ENCODE results near the gene RAD18.

Gene RAD18

DNA sequence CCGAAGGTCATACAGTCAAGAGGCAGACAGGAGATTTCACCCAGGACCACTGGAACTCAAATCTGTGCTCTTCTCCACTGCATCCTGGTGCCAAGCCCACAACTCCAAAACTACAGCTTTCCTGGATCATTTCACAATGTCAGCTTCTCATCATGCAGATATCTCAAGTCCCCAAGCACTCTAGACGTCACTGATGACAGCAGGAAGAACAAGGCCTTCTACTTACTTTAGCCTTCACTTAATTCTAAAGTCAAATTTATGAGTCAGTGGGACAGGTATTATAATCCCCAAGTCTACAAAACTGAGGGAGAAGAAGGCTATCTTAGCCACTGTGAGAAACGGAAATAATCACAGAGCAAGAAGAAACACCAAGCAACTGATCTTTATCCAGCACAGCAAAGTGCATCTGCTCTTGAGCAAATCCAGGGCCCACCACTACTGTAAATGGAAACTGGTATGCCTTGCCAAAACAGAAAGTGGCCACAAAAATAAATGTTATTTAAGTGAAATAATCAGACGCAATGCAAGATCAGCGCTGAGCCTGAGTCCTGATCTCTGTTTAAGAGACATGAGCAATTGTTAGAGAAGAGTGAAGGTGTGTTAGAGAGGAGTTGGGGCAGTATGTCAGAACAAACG lies 928 bp downstream of the RAD18 start:
- peak; percentile 6 for DNase-seq

DNA sequence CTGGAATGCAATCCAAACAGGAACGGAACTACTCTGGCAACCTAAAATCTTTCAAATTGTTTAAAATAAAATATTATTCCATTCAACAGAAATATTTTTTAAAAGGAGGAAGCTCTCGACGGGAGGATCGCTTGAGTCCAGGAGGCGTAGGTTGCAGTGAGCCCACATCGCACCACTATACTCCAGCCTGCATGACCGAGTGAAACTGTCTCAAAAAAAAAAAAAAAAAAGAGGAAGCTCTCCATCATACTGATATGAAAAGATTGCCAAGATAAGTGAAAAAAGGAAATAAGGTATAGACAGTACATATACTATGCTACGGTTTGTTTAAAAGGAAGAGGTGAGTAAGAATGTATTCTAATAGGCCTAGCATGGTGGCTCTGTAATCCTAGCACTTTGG lies 3.6 kb downstream of the RAD18 start:
- no peak for DNase-seq

- no peak for DNase-seq
Observed at GRCh38 chr3:8954938-8955763, 8.1 kb downstream of the RAD18 start.

GRCh38 chr3:8953313-8953712 lies 10.0 kb downstream of the RAD18 start:
- no peak for DNase-seq

GRCh38 chr3:8952130-8952529 lies 11.1 kb downstream of the RAD18 start:
- no peak for DNase-seq

- no peak for DNase-seq
Observed at GRCh38 chr3:8945890-8946600, 17.2 kb downstream of the RAD18 start.

DNA sequence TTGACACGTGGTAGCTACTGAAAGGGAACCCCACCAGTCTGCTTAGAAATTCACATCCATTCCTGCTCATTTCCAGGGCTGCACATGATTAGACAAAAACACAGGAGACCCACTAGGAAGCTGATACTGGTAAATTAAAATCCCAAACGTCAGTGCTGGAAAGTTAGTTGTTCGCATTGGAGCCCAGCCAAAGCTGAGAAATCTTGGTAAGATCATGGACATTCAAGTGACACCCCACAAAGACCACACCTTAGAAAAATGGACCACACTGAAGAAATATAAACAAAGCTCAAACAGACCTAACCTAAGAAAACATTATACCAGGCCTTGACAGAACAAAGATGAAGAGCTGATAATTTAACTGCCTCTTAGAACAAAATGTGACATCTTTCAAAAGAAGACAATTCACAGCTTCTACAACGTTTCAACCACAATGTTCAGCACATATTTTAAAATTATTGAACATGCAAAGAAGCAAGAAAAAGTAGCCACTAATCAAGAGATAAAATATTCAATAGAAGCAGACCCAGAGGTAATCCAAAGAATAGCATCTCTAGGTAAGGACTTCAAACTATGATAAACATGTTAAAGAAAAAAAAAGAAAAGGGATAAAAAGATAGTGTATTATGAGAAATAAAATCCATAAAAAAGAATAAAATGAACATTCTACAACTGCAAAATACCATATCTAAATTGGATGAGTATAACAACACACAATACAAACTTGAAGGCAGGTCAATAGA lies 20.4 kb downstream of the RAD18 start:
- no peak for DNase-seq

DNA sequence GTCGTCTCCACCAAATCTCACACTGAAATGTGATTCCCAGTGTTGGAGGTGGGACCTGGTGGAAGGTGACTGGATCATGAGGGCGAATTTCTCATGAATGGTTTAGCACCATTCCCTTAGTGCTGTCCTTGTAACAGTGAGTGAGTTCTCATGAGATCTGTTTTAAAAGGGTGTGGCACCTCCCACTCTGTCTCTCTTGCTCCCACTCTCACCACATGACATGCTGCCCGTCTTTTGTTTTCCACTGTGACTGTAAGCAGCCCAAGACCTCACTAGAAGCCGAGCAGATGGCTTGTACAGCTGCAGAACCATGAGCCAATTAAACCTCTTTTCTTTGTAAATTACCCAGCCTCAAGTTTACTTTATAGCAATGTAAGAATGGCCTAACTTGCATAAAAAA lies 21.2 kb downstream of the RAD18 start:
- no peak for DNase-seq

- peak; percentile 1 for DNase-seq
Observed at GRCh38 chr3:8938021-8938420, 25.3 kb downstream of the RAD18 start.

GRCh38 chr3:8937064-8938020 lies 25.9 kb downstream of the RAD18 start:
- DNase-seq: peak; percentile 5

DNA sequence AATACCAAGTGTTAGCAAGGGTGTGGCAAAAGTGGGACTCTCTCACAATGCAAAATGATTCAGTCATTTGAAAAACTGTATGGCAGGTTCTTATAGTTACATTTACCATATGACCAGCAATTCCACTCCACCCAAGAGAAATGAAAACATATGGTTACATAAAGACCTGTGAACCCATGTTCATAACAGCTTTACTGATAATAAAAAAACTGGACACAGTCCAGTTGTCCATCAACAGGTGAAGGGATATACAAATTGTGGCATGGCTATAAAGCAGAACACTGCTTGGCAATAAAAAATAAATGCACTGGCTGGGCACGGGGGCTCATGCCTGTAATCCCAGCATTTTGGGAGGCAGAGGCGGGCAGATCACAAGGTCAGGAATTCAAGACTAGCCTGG lies 30.8 kb downstream of the RAD18 start:
- no peak for DNase-seq

DNA sequence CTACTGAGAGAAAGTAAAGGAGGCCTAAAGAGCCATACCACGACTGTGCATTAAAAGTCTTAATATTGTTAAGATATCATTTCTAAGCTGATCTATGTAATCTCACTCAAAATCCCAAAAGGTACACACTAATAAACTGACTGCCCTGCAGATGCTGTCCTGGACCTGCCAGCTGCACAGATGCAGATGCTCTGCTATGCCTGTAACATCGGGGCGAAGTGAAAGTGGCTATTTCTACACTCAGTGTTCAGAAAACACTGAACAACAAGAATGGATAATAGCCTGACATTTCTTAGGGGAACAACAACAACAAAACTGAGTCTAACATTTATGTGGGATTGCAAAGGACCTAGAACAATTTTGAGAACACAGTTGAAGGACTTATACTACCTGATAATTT lies 31.9 kb downstream of the RAD18 start:
- DNase-seq: no peak

DNA sequence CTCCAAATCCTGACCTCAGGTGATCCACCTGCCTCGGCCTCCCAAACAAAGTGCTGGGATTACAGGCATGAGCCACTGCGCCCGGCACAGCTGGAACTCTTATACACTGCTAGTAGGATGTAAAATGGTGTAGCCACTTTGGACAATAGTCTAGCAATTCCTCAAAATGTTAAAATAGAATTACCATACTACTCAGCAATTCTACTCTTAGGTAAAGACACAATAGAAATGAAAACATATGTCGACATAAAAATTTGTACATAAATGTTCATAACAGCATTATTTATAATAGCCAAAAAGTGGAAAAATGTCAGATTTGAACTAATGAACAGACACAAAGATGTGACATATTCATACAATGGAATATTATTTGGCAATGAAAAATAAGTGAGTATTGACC lies 33.4 kb downstream of the RAD18 start:
- DNase-seq: no peak

GRCh38 chr3:8914491-8914890 lies 48.8 kb downstream of the RAD18 start:
- no peak for DNase-seq

- no peak for DNase-seq
Observed at GRCh38 chr3:8911781-8912180, 51.5 kb downstream of the RAD18 start.

DNA sequence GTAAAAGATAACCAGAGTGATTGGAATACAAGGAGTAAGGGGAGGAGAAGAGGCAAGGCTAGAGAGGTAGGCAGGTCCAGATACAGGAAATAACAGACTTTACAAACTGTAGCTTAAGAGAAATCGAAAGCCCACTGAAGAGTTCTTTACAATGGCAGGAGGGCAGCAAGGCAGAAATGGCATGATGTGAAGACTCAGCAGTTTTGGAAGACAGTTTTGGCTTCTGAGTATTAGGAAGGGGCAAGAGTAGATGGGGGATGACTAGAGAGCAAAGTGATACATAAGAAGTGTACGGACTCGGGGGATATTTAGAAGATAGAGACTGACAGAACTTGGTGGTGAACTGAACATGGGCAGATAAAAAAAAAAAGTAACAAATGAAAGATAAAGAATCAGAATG lies 54.1 kb downstream of the RAD18 start:
- no peak for DNase-seq

- DNase-seq: no peak
Observed at GRCh38 chr3:8903191-8903590, 60.1 kb downstream of the RAD18 start.

DNA sequence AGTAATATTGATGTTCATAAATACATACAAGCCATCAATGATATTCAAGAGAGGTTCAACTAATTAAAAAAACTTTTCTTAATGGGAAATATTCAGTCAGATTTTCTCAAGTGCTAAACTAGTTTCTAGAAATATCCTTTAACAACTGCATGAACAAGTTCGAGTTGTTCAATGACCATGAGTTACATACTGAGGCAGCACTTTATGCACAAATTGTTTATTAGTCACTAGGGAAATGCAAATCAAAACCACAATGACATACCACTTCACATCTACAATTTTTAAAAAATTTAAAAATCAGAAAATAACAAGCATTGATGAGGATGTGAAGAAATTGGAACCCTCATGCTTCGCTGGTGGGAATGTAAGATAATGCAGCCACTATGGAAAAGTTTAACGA lies 62.4 kb downstream of the RAD18 start:
- no peak for DNase-seq

DNA sequence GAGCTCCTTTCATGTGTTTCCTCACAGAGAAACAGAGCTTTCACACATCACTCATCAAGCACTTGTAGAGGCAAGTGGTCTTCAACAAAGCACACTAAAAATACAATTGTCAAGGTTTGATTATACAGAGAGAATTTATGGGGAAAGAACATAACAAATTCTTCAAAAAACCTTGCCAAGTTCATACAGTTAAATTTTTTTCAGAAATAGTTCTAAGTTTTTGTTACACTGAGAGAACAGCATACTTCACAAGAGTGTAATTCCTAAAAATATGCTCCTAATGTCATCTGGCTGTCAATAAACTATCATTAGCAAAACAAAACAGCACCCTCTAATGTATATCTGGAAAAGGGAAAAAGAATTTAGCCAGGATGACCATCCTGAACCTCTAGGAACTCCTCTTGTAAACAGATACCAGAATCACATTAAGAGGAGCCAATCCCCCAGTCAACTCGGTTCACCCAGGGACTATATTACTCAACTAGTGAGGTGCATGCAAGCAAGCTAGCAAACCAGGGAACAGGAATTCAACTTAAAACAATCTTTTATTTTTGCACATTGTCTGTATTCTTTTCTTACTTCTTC lies 63.3 kb downstream of the RAD18 start:
- DNase-seq: no peak

DNA sequence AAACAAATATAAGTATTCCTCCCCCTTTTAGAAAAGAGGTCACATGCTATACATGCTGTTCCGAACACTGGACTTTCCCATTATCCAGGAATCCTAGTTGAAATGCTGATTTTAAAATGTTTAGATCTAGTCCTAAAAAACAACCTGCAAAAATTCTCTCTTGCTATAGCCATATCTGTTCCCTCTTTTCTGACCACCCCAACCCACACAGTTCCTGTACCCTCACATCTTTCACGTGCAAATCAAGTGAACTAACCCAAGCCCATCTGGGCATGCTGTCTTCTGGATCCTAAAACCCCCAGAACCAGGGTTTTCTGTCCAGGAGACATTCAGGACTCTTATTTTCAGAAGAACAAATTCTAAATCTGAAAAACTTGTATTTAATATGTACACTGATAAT lies 67.4 kb downstream of the RAD18 start:
- DNase-seq: no peak

GRCh38 chr3:8893001-8893400 lies 70.3 kb downstream of the RAD18 start:
- DNase-seq: no peak

DNA sequence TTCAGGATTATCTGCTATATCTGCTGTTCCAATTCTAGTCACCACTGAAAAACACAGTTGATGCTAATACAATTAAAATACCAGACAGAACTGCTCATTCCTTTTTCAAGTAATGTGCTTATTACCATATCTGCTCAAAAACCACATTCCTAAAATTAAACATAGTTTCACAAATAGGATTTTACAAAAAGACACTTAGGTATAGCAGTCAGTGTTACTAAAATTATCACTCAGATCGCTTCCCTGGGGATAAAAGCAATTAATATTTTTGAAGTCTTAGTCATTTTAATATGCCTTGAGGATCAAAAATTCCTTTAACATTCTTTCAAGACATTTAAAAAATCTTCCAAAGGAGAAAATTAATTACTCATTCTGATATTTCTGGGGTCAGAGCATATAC lies 71.5 kb downstream of the RAD18 start:
- DNase-seq: no peak

All from DMS53 (cell line).